NCI-H2081 treated with DMSO at 0.1 percent for 48 hours (cell line): ENCODE data around the gene GRK4.
"Not testable (repeated sequence)": the region's sequence is repeated elsewhere in the genome, so short reads cannot be mapped to it uniquely, and the experiment has no call there.

Source experiments
- DNase-seq: peaks from one replicate; lab custom pipeline; 2025; lab: John Stamatoyannopoulos, UW

GRK4 gene

GRCh38 chr4:3041192-3042142, 78.1 kb downstream of the GRK4 start:
- no peak for DNase-seq

GRCh38 chr4:3042226-3042625, 78.9 kb downstream of the GRK4 start:
- DNase-seq = no peak

GRCh38 chr4:3043282-3044020, 80.1 kb downstream of the GRK4 start:
- DNase-seq = no peak

GRCh38 chr4:3044870-3045819, 81.8 kb downstream of the GRK4 start:
- no peak for DNase-seq

GRCh38 chr4:3046162-3046561, 82.8 kb downstream of the GRK4 start:
- DNase-seq = no peak

GRCh38 chr4:3046623-3047022, 83.3 kb downstream of the GRK4 start:
- no peak for DNase-seq

- DNase-seq = no peak
Observed at GRCh38 chr4:3047464-3048286, 84.3 kb downstream of the GRK4 start.

GRCh38 chr4:3051141-3051897, 87.9 kb downstream of the GRK4 start:
- DNase-seq = not testable (repeated sequence)

- no peak for DNase-seq
Observed at GRCh38 chr4:3054169-3054759, 90.9 kb downstream of the GRK4 start.

- no peak for DNase-seq
Observed at GRCh38 chr4:3059943-3060342, 96.6 kb downstream of the GRK4 start.

- no peak for DNase-seq
Observed at GRCh38 chr4:3060946-3061345, 97.6 kb downstream of the GRK4 start.

GRCh38 chr4:3062471-3062870, 99.1 kb downstream of the GRK4 start:
- DNase-seq = no peak

- DNase-seq = no peak
Observed at GRCh38 chr4:3065551-3065950, 102.2 kb downstream of the GRK4 start.

GRCh38 chr4:3066836-3067400, 103.5 kb downstream of the GRK4 start:
- no peak for DNase-seq

GRCh38 chr4:3067473-3068001, 104.2 kb downstream of the GRK4 start:
- no peak for DNase-seq

- no peak for DNase-seq
Observed at GRCh38 chr4:3069661-3070199, 106.4 kb downstream of the GRK4 start.

- no peak for DNase-seq
Observed at GRCh38 chr4:3070709-3071500, 107.5 kb downstream of the GRK4 start.

GRCh38 chr4:3071811-3072210, 108.4 kb downstream of the GRK4 start:
- no peak for DNase-seq
